ENCODE results near the gene ATP8B4. TPM values are rescaled to one million over a fixed set of nuclear protein-coding genes. Genes with fewer than 3 reads are reported as not detected.
A peak's percentile ranks its signal among the peaks of the same experiment; 100 is the strongest.

ATP8B4 gene
- total and polyA plus RNA-seq, 2 donors (not counting 3 experiments of a cell fraction or from before 2014, with no cell fraction given): not detected

- no peak overlapping the region for H3K4me2 ChIP-seq (ENCODE audit: insufficient read depth, low read length)
- no peaks in the 10 kb centered on the region for H3K36me3 ChIP-seq (ENCODE audit: control insufficient read depth in 2 of 2, extremely low read depth in 1 of 2, insufficient read depth in 2 of 2, low read length in 2 of 2)
- H3K9ac ChIP-seq (replicated peaks; ENCODE audit: extremely low read depth, insufficient read depth, low read length): no peak overlapping the region
- no TSS peak for BruUV-seq (replicated peaks)
- no peaks in the 10 kb centered on the region for H3K4me1 ChIP-seq (ENCODE audit: control insufficient read depth, extremely low read depth, insufficient read depth, low read length)
- H3K27me3 ChIP-seq (ENCODE audit: control insufficient read depth in 2 of 2, insufficient read depth in 2 of 2, low read length in 2 of 2): peaks cover 4 to 5% of the 10 kb centered on the region in 2 experiments
- intact Hi-C loops (cut with micrococcal nuclease) (no loop called here), dilution Hi-C loops (cut with MboI; ENCODE audit: extremely low pct_ligation_motif_present, low sequenced_read_pairs) (no loop called here)
- POLR2A ChIA-PET: no interaction called here
- H2AFZ ChIP-seq (ENCODE audit: low read depth, low read length): no peak overlapping the region
- no peaks in the 10 kb centered on the region for H3K79me2 ChIP-seq (ENCODE audit: control insufficient read depth, insufficient read depth, low read length)
- peak; percentile 4 for FAIRE-seq
- no peaks in the 10 kb centered on the region for H3K9me1 ChIP-seq (replicated peaks; ENCODE audit: control insufficient read depth, extremely low read depth, insufficient read depth, low read length)
- no peaks in the 10 kb centered on the region for H3K9me3 ChIP-seq (replicated peaks; ENCODE audit: control insufficient read depth, insufficient read depth, low read length)
- H3K27ac ChIP-seq (ENCODE audit: insufficient read depth, low read depth, low read length): no peak overlapping the region
- H3K4me3 ChIP-seq (replicated peaks in 1 of 3; ENCODE audit: insufficient read depth in 1 of 3, low read depth in 1 of 3, low read length in 3 of 3): no peak overlapping the region
- TF ChIP-seq CTCF (IDR thresholded peaks at IDR 0.05; ENCODE audit: extremely low read depth in 1 of 2, insufficient read depth in 1 of 2, low read depth in 1 of 2, low read length in 2 of 2) (peak in 1 of 2 donors; percentile 21), POLR2AphosphoS5 (IDR thresholded peaks at IDR 0.05; ENCODE audit: insufficient read depth, low read depth, low read length) (no peak)
- DNase-seq (ENCODE audit: low read depth, low spot score): peak; percentile 6
- CTCF ChIA-PET: interaction anchor here (0.8 to 2.0 kb wide), 5 partner anchors 12 to 1255 kb away, joined by 3 to 7 read pairs (median 3); no protein-coding TSS in a partner anchor
- H4K20me1 ChIP-seq (replicated peaks; ENCODE audit: control insufficient read depth, extremely low read depth, insufficient read depth, low read length): no peaks in the 10 kb centered on the region
These were observed 2.6 kb downstream of the ATP8B4 start for GRCh38 chr15:50116477-50116876.

- Histone ChIP-seq H3K9me3 (replicated peaks; ENCODE audit: control insufficient read depth, insufficient read depth, low read length) (no peaks in the 10 kb centered on the region), H3K9me1 (replicated peaks; ENCODE audit: control insufficient read depth, extremely low read depth, insufficient read depth, low read length) (no peaks in the 10 kb centered on the region), H3K27me3 (ENCODE audit: control insufficient read depth in 2 of 2, insufficient read depth in 2 of 2, low read length in 2 of 2) (peaks cover 6 to 16% of the 10 kb centered on the region in 2 experiments), H4K20me1 (replicated peaks; ENCODE audit: control insufficient read depth, extremely low read depth, insufficient read depth, low read length) (no peaks in the 10 kb centered on the region), H3K9ac (replicated peaks; ENCODE audit: extremely low read depth, insufficient read depth, low read length) (no peak overlapping the region), H3K36me3 (ENCODE audit: control insufficient read depth in 2 of 2, extremely low read depth in 1 of 2, insufficient read depth in 2 of 2, low read length in 2 of 2) (no peaks in the 10 kb centered on the region), H3K27ac (ENCODE audit: insufficient read depth, low read depth, low read length) (no peak overlapping the region), H3K4me2 (ENCODE audit: insufficient read depth, low read length) (no peak overlapping the region), H3K4me3 (replicated peaks in 1 of 3; ENCODE audit: insufficient read depth in 1 of 3, low read depth in 1 of 3, low read length in 3 of 3) (no peak overlapping the region), H2AFZ (ENCODE audit: low read depth, low read length) (no peak overlapping the region), H3K4me1 (ENCODE audit: control insufficient read depth, extremely low read depth, insufficient read depth, low read length) (no peaks in the 10 kb centered on the region), H3K79me2 (ENCODE audit: control insufficient read depth, insufficient read depth, low read length) (no peaks in the 10 kb centered on the region)
- no TSS peak for BruUV-seq (replicated peaks)
- intact Hi-C loops (cut with micrococcal nuclease) (no loop called here), dilution Hi-C loops (cut with MboI; ENCODE audit: extremely low pct_ligation_motif_present, low sequenced_read_pairs) (no loop called here)
- no peak for FAIRE-seq
- TF ChIP-seq POLR2AphosphoS5 (IDR thresholded peaks at IDR 0.05; ENCODE audit: insufficient read depth, low read depth, low read length) (no peak), JUN (IDR thresholded peaks at IDR 0.05; ENCODE audit: borderline replicate concordance, insufficient read depth, insufficient read length, low read depth) (no peak), MAX (IDR thresholded peaks at IDR 0.05; ENCODE audit: insufficient read depth, insufficient read length) (no peak), EZH2 (IDR thresholded peaks at IDR 0.05; ENCODE audit: borderline replicate concordance, low read depth, low read length, severe bottlenecking) (no peak), MYC (IDR thresholded peaks at IDR 0.05; ENCODE audit: low read depth, low read length) (no peak), FOS (IDR thresholded peaks at IDR 0.05; ENCODE audit: borderline replicate concordance, insufficient read depth, low read length) (no peak), GATA2 (IDR thresholded peaks at IDR 0.05; ENCODE audit: insufficient read depth, insufficient read length, low read depth, low read length) (no peak), CTCF (IDR thresholded peaks at IDR 0.05; ENCODE audit: extremely low read depth in 1 of 2, insufficient read depth in 1 of 2, low read depth in 1 of 2, low read length in 2 of 2) (no peak), POLR2A (IDR thresholded peaks at IDR 0.05; ENCODE audit: low read depth, low read length) (no peak)
- POLR2A ChIA-PET: interaction anchor here (0.6 kb wide), 1 partner anchor 12 kb away, joined by 3 read pairs; no protein-coding TSS in a partner anchor
- no peak for DNase-seq (ENCODE audit: low read depth, low spot score)
- CTCF ChIA-PET: interaction anchor here (0.8 to 1.3 kb wide), 2 partner anchors 31 to 642 kb away, joined by 3 read pairs; no protein-coding TSS in a partner anchor
These were observed 4.8 kb downstream of the ATP8B4 start for GRCh38 chr15:50113992-50114780.

Data from endothelial cell of umbilical vein (primary cell).